Endothelial cell of umbilical vein (primary cell): ENCODE data around the gene NRXN3. TPM values are rescaled to one million over a fixed set of nuclear protein-coding genes. Genes with fewer than 3 reads are reported as not detected.

Source experiments
- BruUV-seq: library from RNA; stranded (reverse); fragments of 400-500 nt; replicated peaks from 2 replicates; lab custom pipeline; 2021; lab: Mats Ljungman, UMichigan
- CTCF ChIA-PET: fragments of 300-600, 350-600 bp; sonication (Branson Sonifier 250); formaldehyde crosslinking; loops from one replicate; lab custom pipeline; 2021; ENCODE audit warnings: antibody characterized with exemption, inconsistent platforms; lab: Charles Lee
- POLR2A ChIA-PET: fragments of 300-600, 350-600 bp; sonication (Branson Sonifier 250); formaldehyde crosslinking; loops from one replicate; lab custom pipeline; 2021; ENCODE audit warnings: antibody characterized with exemption, inconsistent platforms; lab: Charles Lee
- DNase-seq: peaks from one replicate; pipeline ENCODE4 v3.0.0-alpha.2; 2011; ENCODE audit warnings: low read depth, low spot score
- FAIRE-seq: peaks from 2 replicates; lab custom pipeline; 2011; peaks lifted over from hg19 to GRCh38; lab: Jason Lieb, UNC
- H2AFZ ChIP-seq: 2 replicates; pipeline ENCODE4 v1.6.0; 2012; ENCODE audit warnings: low read depth, low read length, control low read depth, inconsistent platforms
- H3K27ac ChIP-seq: 2 replicates; pipeline ENCODE4 v1.5.1; 2011; ENCODE audit warnings: low read depth, mild to moderate bottlenecking, control low read depth, low read length, moderate library complexity; ENCODE audit not compliant: insufficient read depth
- H3K27me3 ChIP-seq, 2 experiments: 2 replicates each; pipeline versions ENCODE4 v1.6.0 to v1.6.1; 2011; ENCODE audit warnings: low read length in 2 of 2, mixed read lengths in 1 of 2; ENCODE audit not compliant: control insufficient read depth in 2 of 2, insufficient read depth in 2 of 2
- H3K36me3 ChIP-seq, 2 experiments: 2 replicates in 1 of 2; 3 replicates in 1 of 2; pipeline ENCODE4 v1.5.1; 2011; ENCODE audit warnings: low read length in 2 of 2, mild to moderate bottlenecking in 1 of 2, moderate library complexity in 1 of 2; ENCODE audit not compliant: control insufficient read depth in 2 of 2, insufficient read depth in 2 of 2; ENCODE audit errors: extremely low read depth in 1 of 2
- H3K4me1 ChIP-seq: 3 replicates; pipeline ENCODE4 v1.5.1; 2011; ENCODE audit warnings: mild to moderate bottlenecking, low read length; ENCODE audit not compliant: control insufficient read depth, insufficient read depth; ENCODE audit errors: extremely low read depth
- H3K4me2 ChIP-seq: 2 replicates; pipeline ENCODE4 v1.6.1; 2011; ENCODE audit warnings: low read length, control low read depth, mixed read lengths; ENCODE audit not compliant: insufficient read depth
- H3K4me3 ChIP-seq, 3 experiments: fragments of 200-600 bp in 1 of 3; sonication (generic), shearing (Covaris generic) in 1 of 3; replicated peaks in 1 of 3; 2 replicates each; pipeline ENCODE4 v1.5.1; 2011 to 2016; ENCODE audit warnings: control low read depth in 3 of 3, low read length in 3 of 3, mild to moderate bottlenecking in 2 of 3, inconsistent platforms in 1 of 3, low read depth in 1 of 3, moderate library complexity in 1 of 3; ENCODE audit not compliant: insufficient read depth in 1 of 3
- H3K79me2 ChIP-seq: 2 replicates; pipeline ENCODE4 v1.6.0; 2012; ENCODE audit warnings: low read length, inconsistent platforms; ENCODE audit not compliant: control insufficient read depth, insufficient read depth
- H3K9ac ChIP-seq: replicated peaks from 2 replicates; pipeline ENCODE3; 2011; ENCODE audit warnings: low read length, control low read depth; ENCODE audit not compliant: insufficient read depth; ENCODE audit errors: extremely low read depth
- H3K9me1 ChIP-seq: replicated peaks from 3 replicates; pipeline ENCODE4 v1.6.0; 2011; ENCODE audit warnings: mild to moderate bottlenecking, low read length; ENCODE audit not compliant: control insufficient read depth, insufficient read depth; ENCODE audit errors: extremely low read depth
- H3K9me3 ChIP-seq: replicated peaks from 2 replicates; pipeline ENCODE4 v1.5.1; 2012; ENCODE audit warnings: low read length, inconsistent platforms; ENCODE audit not compliant: control insufficient read depth, insufficient read depth
- H4K20me1 ChIP-seq: replicated peaks from 2 replicates; pipeline ENCODE3; 2011; ENCODE audit warnings: mild to moderate bottlenecking, low read length; ENCODE audit not compliant: control insufficient read depth, insufficient read depth; ENCODE audit errors: extremely low read depth
- EZH2 ChIP-seq: IDR thresholded peaks from 2 replicates; pipeline ENCODE4 v1.6.1; 2012; ENCODE audit warnings: borderline replicate concordance, low read depth, mild to moderate bottlenecking, moderate library complexity, low read length, inconsistent platforms; ENCODE audit not compliant: severe bottlenecking
- FOS ChIP-seq: IDR thresholded peaks from 2 replicates; pipeline ENCODE4 v1.6.1; 2011; ENCODE audit warnings: mild to moderate bottlenecking, low read length, moderate library complexity, borderline replicate concordance; ENCODE audit not compliant: insufficient read depth
- MAX ChIP-seq: IDR thresholded peaks from 2 replicates; pipeline ENCODE4 v1.6.1; 2011; ENCODE audit not compliant: insufficient read depth, insufficient read length
- MYC ChIP-seq: IDR thresholded peaks from one replicate; pipeline ENCODE4 v1.6.1; 2011; ENCODE audit warnings: mild to moderate bottlenecking, low read depth, low read length
- POLR2AphosphoS5 ChIP-seq: IDR thresholded peaks from 2 replicates; pipeline ENCODE4 v1.6.1; 2012; ENCODE audit warnings: low read depth, mild to moderate bottlenecking, control low read depth, low read length, moderate library complexity; ENCODE audit not compliant: insufficient read depth
- dilution Hi-C: fragments of 300-500 bp; cut with MboI; formaldehyde crosslinking; loops from one replicate; pipeline ENCODE4 v1.15.0; 2019; ENCODE audit warnings: low sequenced_read_pairs; ENCODE audit not compliant: extremely low pct_ligation_motif_present
- intact Hi-C: fragments of 100-400 bp; cut with micrococcal nuclease; formaldehyde crosslinking; loops from one replicate; pipeline ENCODE4 v1.10.0; 2022
- polyA plus RNA-seq, 4 experiments: library from polyadenylated mRNA; depleted of rRNA in 3 of 4; stranded (reverse) in 3 of 4; unstranded in 1 of 4; fragments of >200 nt; gene quantifications; 2 replicates each; pipeline versions ENCODE4 v1.2.1 to v1.2.3, GENCODE V29; 2011 to 2012; ENCODE audit warnings: missing spikeins in 1 of 4
- total RNA-seq: library from RNA; stranded (reverse); gene quantifications from 2 replicates; pipeline ENCODE4 v1.2.3, GENCODE V29; 2021

Gene NRXN3
- total and polyA plus RNA-seq, 2 donors (not counting 3 experiments of a cell fraction or from before 2014, with no cell fraction given), result 0.72 to 4.2 TPM

GRCh38 chr14:78298298-78298697, 128.1 kb downstream of the NRXN3 start:
- TF ChIP-seq FOS (no peak), MAX (no peak), MYC (no peak)

GRCh38 chr14:78302841-78303240, 132.7 kb downstream of the NRXN3 start:
- no peak overlapping the region for H2AFZ ChIP-seq
- dilution Hi-C loops, result no loop called here
- H3K9me1 ChIP-seq, result no peaks in the 10 kb centered on the region
- no peaks in the 10 kb centered on the region for H3K79me2 ChIP-seq
- H3K9me3 ChIP-seq, result no peaks in the 10 kb centered on the region
- ChIA-PET POLR2A (no interaction called here), CTCF (no interaction called here)
- H3K36me3 ChIP-seq, result no peaks in the 10 kb centered on the region
- no peak overlapping the region for H3K4me3 ChIP-seq
- no peaks in the 10 kb centered on the region for H3K27me3 ChIP-seq
- no peak for TF ChIP-seq EZH2
- no peak for TF ChIP-seq POLR2AphosphoS5
- no peak for TF ChIP-seq MYC
- H3K27ac ChIP-seq, result no peak overlapping the region
- no peaks in the 10 kb centered on the region for H4K20me1 ChIP-seq
- no peak overlapping the region for H3K9ac ChIP-seq
- DNase-seq (no peak), FAIRE-seq (no peak)
- intact Hi-C loops, result no loop called here
- no TSS peak for BruUV-seq
- no peak overlapping the region for H3K4me2 ChIP-seq
- H3K4me1 ChIP-seq, result no peaks in the 10 kb centered on the region

More at GRCh38 chr14:78298298-78298697, 128.1 kb downstream of the NRXN3 start:
- ChIA-PET CTCF (no interaction called here), POLR2A (no interaction called here)
- Histone ChIP-seq H3K4me2 (no peak overlapping the region), H2AFZ (no peak overlapping the region), H4K20me1 (no peaks in the 10 kb centered on the region), H3K4me3 (no peak overlapping the region), H3K9me3 (no peaks in the 10 kb centered on the region), H3K36me3 (no peaks in the 10 kb centered on the region), H3K9ac (no peak overlapping the region), H3K4me1 (no peaks in the 10 kb centered on the region), H3K27me3 (no peaks in the 10 kb centered on the region), H3K27ac (no peak overlapping the region), H3K79me2 (no peaks in the 10 kb centered on the region), H3K9me1 (no peaks in the 10 kb centered on the region)
- FAIRE-seq (no peak), DNase-seq (no peak)
- BruUV-seq, result no TSS peak
- intact Hi-C loops (no loop called here), dilution Hi-C loops (no loop called here)
